GM21381 (cell line): ENCODE data around the gene ELOF1.
A peak's percentile ranks its signal among the peaks of the same experiment; 100 is the strongest.

ENCODE experiments used
- ATAC-seq: cut with Tn5 transposase; IDR thresholded peaks from one replicate; pipeline ENCODE4 v1.9.1; 2021; ENCODE audit warnings: mild to moderate bottlenecking, moderate library complexity; ENCODE audit not compliant: unreplicated experiment

Gene ELOF1

GRCh38 chr19:11535792-11536595 lies 23.0 kb downstream of the ELOF1 start:
- ATAC-seq: peak; percentile 75

DNA sequence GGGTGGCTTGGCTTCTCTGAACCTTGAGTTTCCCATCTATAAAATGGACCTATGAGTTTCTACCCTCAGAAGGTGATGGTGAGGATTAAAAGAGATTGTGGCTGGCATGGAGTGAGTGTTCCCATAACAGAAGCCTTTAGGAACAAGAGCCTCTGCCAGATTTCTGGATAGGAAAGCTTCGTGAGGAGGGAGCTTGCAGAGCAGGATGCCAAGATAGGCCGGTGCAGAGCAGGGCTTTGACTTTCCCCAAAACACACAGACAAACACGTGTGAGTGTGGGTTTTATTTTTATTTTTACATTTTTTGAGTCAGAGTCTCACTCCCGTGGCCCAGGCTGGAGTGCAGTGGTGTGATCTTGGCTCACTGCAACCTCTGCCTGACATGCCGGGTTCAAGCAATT lies 24.1 kb downstream of the ELOF1 start:
- no peak for ATAC-seq

DNA sequence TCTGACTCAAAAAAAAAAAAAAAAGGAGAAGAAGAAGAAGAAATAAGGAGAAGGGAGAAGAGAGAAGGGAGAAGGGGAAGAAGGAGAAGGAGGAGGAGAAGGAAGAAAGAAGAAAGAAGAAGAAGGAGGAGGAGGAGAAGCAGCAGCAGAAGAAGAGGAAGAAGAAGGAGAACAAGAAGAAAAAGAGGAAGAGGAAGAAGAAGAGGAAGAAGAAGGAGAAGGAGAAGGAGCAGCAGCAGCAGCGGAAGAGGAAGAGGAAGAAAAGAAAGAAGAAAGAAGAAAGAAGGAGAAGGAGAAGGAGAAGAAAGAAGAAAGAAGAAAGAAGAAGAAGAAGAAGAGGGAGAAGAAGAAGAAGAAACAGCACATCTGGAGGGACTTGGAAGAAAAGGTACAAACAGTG lies 24.5 kb downstream of the ELOF1 start:
- no peak for ATAC-seq

DNA sequence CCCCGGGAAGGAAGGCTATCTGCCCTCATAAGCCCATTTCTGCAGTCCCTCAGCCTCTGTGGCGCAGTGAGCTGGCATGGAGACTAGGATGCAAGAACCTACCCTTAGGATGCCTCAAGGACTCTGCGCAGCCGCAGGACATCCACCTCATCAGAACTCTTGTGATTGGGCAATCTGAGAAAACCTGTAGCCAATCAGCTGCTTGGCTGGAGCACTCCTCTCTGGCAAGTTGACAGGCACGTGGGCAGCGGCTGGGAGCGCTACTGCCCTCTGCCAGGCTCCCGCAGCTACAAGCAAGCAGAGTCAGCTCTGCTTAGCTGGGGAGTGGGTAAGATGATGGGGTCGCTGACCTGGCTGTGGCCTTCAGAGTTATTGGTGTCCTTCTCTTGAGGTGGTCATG lies 28.6 kb downstream of the ELOF1 start:
- no peak for ATAC-seq

DNA sequence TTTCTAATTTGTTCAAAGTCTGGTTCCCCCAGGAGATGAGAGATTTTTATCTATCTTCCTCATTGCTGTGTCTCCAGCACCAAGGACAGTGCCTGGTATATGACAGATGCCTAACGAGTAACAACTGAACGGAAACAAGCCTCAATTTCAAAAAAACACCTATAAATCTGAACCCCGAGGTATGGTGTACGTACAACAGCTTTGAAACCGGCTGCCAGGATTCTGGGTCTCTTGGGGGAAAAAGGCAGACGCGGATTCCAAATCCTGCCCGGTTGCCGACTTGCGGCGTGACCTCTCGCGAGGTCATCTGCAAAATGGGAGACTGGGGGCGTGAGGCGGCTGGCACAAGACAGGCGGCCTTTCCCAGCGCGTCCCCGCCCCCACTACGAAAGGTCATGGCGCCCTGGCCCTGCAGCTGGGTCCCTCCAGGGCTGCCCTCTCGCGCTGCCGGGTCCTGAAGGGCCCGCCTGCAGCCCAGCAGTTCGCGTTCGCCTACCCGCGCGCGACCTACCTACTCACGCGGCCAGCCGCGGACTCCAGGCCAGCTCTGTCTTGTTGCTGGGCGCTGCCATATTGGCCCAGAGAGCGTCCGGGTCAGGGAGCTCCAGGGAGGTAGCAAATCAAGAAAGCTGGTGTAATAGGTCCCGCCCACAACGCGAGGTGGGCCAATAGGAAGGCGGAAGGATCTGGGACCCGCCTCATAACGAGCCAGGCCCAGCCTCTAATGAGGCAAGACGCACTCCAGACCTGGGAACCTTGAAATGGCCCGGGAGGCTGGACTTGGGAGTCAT lies 30.3 kb downstream of the ELOF1 start, which contains the start of gene ECSIT:
Gene ECSIT (minus strand): TSS at position 584 of the 791 bp plus-strand sequence. CDS start 9,964 bp downstream, outside the sequence.
- ATAC-seq: peak; percentile 90

DNA sequence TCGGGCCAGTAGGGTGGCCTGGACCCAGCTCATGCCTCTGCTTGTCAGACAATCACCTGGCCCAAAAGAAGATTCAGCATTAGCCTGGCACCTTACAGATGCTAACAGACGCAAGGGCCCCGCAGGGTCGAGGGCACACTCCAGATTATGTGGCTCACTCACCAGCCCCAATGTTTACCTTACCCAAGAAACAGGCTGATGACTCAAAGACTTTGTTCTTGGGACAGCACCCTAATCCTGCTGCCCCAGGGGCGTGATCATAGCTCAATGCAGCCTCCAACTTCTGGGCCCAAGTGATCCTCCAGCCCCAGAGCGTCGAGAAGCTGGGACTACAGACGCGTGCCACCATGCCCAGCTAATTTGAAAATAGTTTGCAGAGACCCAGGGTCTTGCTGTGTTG lies 39.9 kb downstream of the ELOF1 start:
- ATAC-seq: no peak

- no peak for ATAC-seq
These were observed 45.1 kb downstream of the ELOF1 start for GRCh38 chr19:11513946-11514345.

DNA sequence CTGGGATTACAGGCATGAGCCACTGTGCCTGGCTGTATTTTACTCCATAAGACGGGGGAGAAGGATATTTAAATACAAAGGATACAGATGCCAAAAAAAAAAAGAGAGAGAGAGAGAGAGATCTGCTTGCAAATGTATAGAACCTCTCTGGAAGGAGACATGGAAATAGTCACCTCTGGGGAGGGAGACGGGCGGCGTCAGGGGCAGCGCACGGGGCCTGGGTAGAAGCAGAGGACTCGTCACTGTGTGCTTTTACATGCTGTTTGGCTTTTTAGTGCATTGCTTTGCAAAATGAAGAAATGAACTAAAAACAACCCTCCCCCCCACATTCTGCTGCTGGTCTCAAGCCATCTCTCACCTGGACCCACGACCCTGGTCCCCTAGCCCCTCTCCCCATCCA lies 48.6 kb downstream of the ELOF1 start:
- no peak for ATAC-seq

DNA sequence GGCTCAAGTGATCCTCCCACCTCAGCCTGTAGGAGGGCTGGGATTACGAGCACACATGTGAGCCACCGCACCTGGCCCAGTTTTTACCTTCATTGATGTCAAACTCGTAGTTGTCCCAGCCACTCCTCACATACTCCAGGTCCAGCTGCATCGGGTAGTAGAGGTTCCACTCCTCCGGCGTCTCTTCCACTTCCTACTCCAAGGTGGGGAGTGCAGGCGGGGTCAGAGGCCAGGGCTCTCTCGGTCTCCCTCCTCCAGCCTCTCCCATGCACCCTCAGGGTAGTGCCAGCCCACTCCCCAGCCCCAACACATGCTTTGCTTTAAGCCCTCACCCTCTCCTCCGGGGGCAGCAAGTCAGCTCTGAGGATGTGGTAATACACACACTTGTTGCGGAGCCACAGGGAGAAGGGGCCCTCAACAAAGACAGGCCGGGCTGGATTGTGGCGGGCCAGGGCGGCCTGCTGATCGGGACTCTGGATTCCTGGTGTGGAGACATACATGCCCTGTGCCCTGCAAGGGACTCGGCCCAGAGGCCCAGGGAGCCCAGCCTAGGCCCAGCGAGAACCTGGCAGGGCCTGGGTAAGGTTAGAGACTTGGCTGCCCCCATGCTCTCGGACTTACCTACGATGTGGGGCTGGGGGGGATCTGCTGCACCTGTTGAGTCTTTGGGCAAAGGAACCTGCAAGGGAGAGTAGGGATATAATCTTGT lies 51.5 kb downstream of the ELOF1 start:
- no peak for ATAC-seq

GRCh38 chr19:11506967-11507366 lies 52.1 kb downstream of the ELOF1 start:
- no peak for ATAC-seq

GRCh38 chr19:11506101-11506555 lies 52.9 kb downstream of the ELOF1 start:
- peak; percentile 25 for ATAC-seq

- peak; percentile 55 for ATAC-seq
These were observed 53.4 kb downstream of the ELOF1 start, which contains the start of gene ZNF653 for GRCh38 chr19:11505504-11506100. ZNF653 (minus strand) TSS chr19:11505839; CDS start chr19:11505786, 53 bp downstream.

DNA sequence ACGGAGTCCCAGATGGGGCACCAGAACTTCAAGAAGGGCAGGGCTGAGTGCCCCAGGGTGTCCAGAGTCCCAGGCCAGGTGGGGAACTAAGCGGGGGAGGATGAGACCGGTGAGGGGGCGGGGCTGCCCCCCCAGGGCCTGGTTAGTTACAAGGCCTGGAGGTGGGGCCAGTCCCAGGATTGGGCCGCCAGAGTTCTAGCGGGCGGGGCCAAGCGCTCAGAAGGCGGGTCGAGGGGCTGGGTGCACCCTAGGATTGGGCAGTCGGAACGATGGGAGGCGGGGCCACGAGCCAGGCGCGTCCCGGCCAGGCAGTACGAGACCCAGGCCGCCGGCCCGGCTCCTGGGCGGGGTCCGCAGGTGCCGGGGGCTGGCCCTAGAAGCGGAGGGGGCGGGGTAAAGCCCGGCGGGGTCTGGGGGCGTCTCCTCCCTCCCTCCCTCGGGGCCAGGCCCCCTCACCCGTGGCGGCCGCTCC lies 54.0 kb downstream of the ELOF1 start:
- ATAC-seq: peak; percentile 82

DNA sequence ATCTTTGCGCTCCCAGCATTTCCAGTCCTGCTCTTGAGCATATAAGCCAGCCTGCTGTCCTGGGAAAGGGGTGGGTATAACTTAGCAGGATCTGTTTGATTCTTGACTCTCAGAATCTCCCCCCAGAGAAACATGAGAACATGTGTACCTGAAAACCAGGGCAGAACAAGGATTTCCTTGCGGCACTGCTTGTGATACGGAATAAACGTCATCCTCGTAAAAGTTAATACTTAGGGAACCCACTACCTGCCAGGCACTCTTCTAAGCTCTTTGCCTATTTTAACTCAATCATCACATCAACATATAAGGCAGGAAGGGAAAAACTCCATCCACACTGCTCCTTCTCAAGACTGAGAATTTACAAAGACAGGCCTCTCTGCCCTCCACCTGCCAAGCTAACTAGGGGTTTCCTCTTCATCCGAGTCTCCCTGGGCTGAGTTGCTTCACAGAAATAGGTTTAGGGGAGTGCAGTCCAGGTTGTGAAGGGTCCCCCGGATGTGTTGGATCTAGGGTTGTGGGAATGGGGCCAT lies 54.5 kb downstream of the ELOF1 start:
- ATAC-seq: no peak
